ENCODE results near the gene NEMP2. TPM values are rescaled to one million over a fixed set of nuclear protein-coding genes. Genes with fewer than 3 reads are reported as not detected.

NEMP2 gene
- total and polyA plus RNA-seq, 2 of the 4 experiments (the other 2 are of a cell fraction), result 1.1 to 1.3 TPM

GRCh38 chr2:190526105-190526750, 8.3 kb downstream of the NEMP2 start:
- no peaks in the 10 kb centered on the region for H3K27me3 ChIP-seq (ENCODE audit: control insufficient read depth, insufficient read depth, low read length)
- H3K23ac ChIP-seq (ENCODE audit: low read depth, low read length), result no peak overlapping the region
- no peak overlapping the region for H2AK9ac ChIP-seq (replicated peaks; ENCODE audit: low read depth, low read length, poor library complexity)
- H4K20me1 ChIP-seq (ENCODE audit: insufficient read depth, low read length), result no peaks in the 10 kb centered on the region
- peaks cover 2% of the 10 kb centered on the region in 2 experiments; a peak in 1 of 4 replicates for H3K79me1 ChIP-seq (ENCODE audit: low read depth in 1 of 2, low read length in 2 of 2)
- no peak overlapping the region for H3K4me3 ChIP-seq (ENCODE audit: insufficient read depth, low read depth, low read length)
- no peak overlapping the region; the same call in 1 of the 2 replicates for H3K56ac ChIP-seq (ENCODE audit: extremely low read depth, insufficient read depth, low read length)
- no peak overlapping the region for H2AFZ ChIP-seq (replicated peaks; ENCODE audit: low read length, poor library complexity)
- no peak overlapping the region for H4K91ac ChIP-seq (ENCODE audit: insufficient read depth, low read depth, low read length)
- H3K4me2 ChIP-seq (ENCODE audit: low read depth, low read length), result no peak overlapping the region
- H2AK5ac ChIP-seq (ENCODE audit: low read depth, low read length), result 0 out of 2 replicates have a peak overlapping the region, but pooled peaks have one; percentile 28
- POLR2A ChIA-PET (ENCODE audit: unreplicated experiment), result no interaction called here
- H3K18ac ChIP-seq (ENCODE audit: low read depth, low read length), result no peak overlapping the region
- ATAC-seq (ENCODE audit: low read depth), result no peak
- TF ChIP-seq USF2 (IDR thresholded peaks at IDR 0.05; ENCODE audit: low read depth, low read length) (no peak), FOS (IDR thresholded peaks at IDR 0.05; ENCODE audit: low read depth, low read length) (no peak), ELK1 (IDR thresholded peaks at IDR 0.05; ENCODE audit: borderline replicate concordance, low read depth, low read length) (no peak), POLR2A (IDR thresholded peaks at IDR 0.05; ENCODE audit: low read depth, low read length) (no peak), SMC3 (IDR thresholded peaks at IDR 0.05; ENCODE audit: low read depth, low read length) (no peak), MAFK (IDR thresholded peaks at IDR 0.05; ENCODE audit: low read depth, low read length) (no peak), CEBPB (IDR thresholded peaks at IDR 0.05; ENCODE audit: low read depth, low read length) (no peak), RFX5 (IDR thresholded peaks at IDR 0.05; ENCODE audit: low read depth, low read length) (no peak), CHD1 (IDR thresholded peaks at IDR 0.05; ENCODE audit: low read depth, low read length) (no peak), MAZ (IDR thresholded peaks at IDR 0.05; ENCODE audit: borderline replicate concordance, low read depth, low read length) (no peak), BHLHE40 (IDR thresholded peaks at IDR 0.05; ENCODE audit: low read depth, low read length) (no peak), CTCF (conservative IDR thresholded peaks at IDR 0.05; ENCODE audit: low read depth, low read length) (no peak)
- in situ Hi-C loops (cut with MboI; ENCODE audit: low sequenced_read_pairs) (no loop called here), intact Hi-C loops (cut with micrococcal nuclease) (no loop called here), dilution Hi-C loops (cut with HindIII; ENCODE audit: low sequenced_read_pairs, unreplicated experiment) (no loop called here)
- no peak overlapping the region for H3K14ac ChIP-seq (replicated peaks; ENCODE audit: low read depth, low read length)
- H4K5ac ChIP-seq (ENCODE audit: low read depth, low read length), result no peak overlapping the region
- H3K9me1 ChIP-seq (ENCODE audit: insufficient read depth, low read length), result peaks cover 14% of the 10 kb centered on the region
- CTCF ChIA-PET, result no interaction called here
- 0 out of 2 replicates have a peak overlapping the region, but pooled peaks have one; percentile 14 for H2BK20ac ChIP-seq (ENCODE audit: low read depth, low read length)
- H3K27ac ChIP-seq (ENCODE audit: insufficient read depth, low read length), result no peak overlapping the region
- H3K9me3 ChIP-seq (ENCODE audit: control insufficient read depth, insufficient read depth, low read length), result peaks cover 5% of the 10 kb centered on the region; the same call in 1 of the 2 replicates
- H4K8ac ChIP-seq (ENCODE audit: low read depth in 2 of 2, low read length in 2 of 2), result no peak overlapping the region
- no peaks in the 10 kb centered on the region for H3K36me3 ChIP-seq (ENCODE audit: control insufficient read depth, insufficient read depth, low read length)
- H2BK5ac ChIP-seq (ENCODE audit: low read depth, low read length, poor library complexity, severe bottlenecking), result no peak overlapping the region
- H3K9ac ChIP-seq (ENCODE audit: low read depth, low read length), result no peak overlapping the region
- DNase-seq, result no peak
- whole genome bisulfite sequencing, 2 experiments (ENCODE audit: extremely low coverage in 2 of 2, insufficient read length in 1 of 2), result no CpG with 5 or more reads among the region's 4 CpGs
- H2BK15ac ChIP-seq (ENCODE audit: low read depth, low read length), result no peak overlapping the region
- H3K4me1 ChIP-seq (ENCODE audit: control insufficient read depth, insufficient read depth, low read length), result peaks cover 15% of the 10 kb centered on the region
- H2BK120ac ChIP-seq (ENCODE audit: low read depth, low read length), result no peak overlapping the region
- H3K4ac ChIP-seq (ENCODE audit: low read depth, low read length), result no peak overlapping the region
- no TSS peak for BruUV-seq (replicated peaks)
